K562 (cell line): ENCODE measurements around the gene NUDT14. TPM values are rescaled to one million over a fixed set of nuclear protein-coding genes. Genes with fewer than 3 reads are reported as not detected.

ENCODE experiments used
- ATAC-seq: fragments of 200-7000 bp; cut with Tn5 transposase; 3 replicates; pipeline ENCODE4 v1.9.1; 2020; ENCODE audit warnings: moderate library complexity
- BruUV-seq: library from RNA; stranded (reverse); fragments of 400-500 nt; replicated peaks from 2 replicates; lab custom pipeline; 2021; lab: Mats Ljungman, UMichigan
- CTCF ChIA-PET: fragments of 300-600 bp; formaldehyde crosslinking; extraction: SDS; loops from one replicate; lab custom pipeline; 2021; ENCODE audit warnings: low intra/inter-chr PET ratio; lab: Yijun Ruan, JAX
- POLR2A ChIA-PET: fragments of 300-600, 350-650 bp; sonication (Branson Sonifier 250); formaldehyde crosslinking; extraction: SDS; loops from one replicate; lab custom pipeline; 2021; ENCODE audit warnings: antibody characterized with exemption, inconsistent platforms; lab: Yijun Ruan, JAX
- DNase-seq, 4 experiments: peaks; one replicate each; pipeline versions ENCODE4 v3.0.0 to v3.0.0-alpha.2; 2011 to 2018; ENCODE audit warnings: low spot score in 3 of 4, mixed read lengths in 3 of 4; ENCODE audit errors: extremely low read depth in 1 of 4
- FAIRE-seq: peaks from 2 replicates; lab custom pipeline; 2011; peaks lifted over from hg19 to GRCh38; lab: Jason Lieb, UNC
- H2AFZ ChIP-seq: 2 replicates; pipeline ENCODE4 v1.6.0; 2011; ENCODE audit warnings: low read depth, low read length, control low read depth, inconsistent platforms
- H3K27ac ChIP-seq: fragments of 200-600 bp; 3 replicates; pipeline ENCODE4 v1.8.0; 2011; ENCODE audit warnings: low read depth, mild to moderate bottlenecking, control low read depth, inconsistent platforms, low read length, moderate library complexity, mixed read lengths; ENCODE audit errors: extremely low read depth
- H3K27me3 ChIP-seq, 2 experiments: fragments of 300-600 bp in 1 of 2; 2 replicates in 1 of 2; 3 replicates in 1 of 2; pipeline versions ENCODE4 v1.6.0 to v1.8.0; 2011; ENCODE audit warnings: inconsistent platforms in 2 of 2, low read length in 2 of 2, mild to moderate bottlenecking in 1 of 2, mixed read lengths in 1 of 2, moderate library complexity in 1 of 2; ENCODE audit not compliant: control insufficient read depth in 2 of 2, insufficient read depth in 2 of 2
- H3K36me3 ChIP-seq: fragments of 300-600 bp; 3 replicates; pipeline ENCODE4 v1.8.0; 2011; ENCODE audit warnings: mild to moderate bottlenecking, low read length, inconsistent platforms; ENCODE audit not compliant: control insufficient read depth, insufficient read depth
- H3K4me1 ChIP-seq, 2 experiments: fragments of 200-600 bp in 1 of 2; replicated peaks in 1 of 2; 2 replicates in 1 of 2; 3 replicates in 1 of 2; pipeline versions ENCODE4 v1.5.1 to v1.8.0; 2011; ENCODE audit warnings: inconsistent platforms in 2 of 2, low read length in 2 of 2, mild to moderate bottlenecking in 1 of 2, mixed read lengths in 1 of 2, moderate library complexity in 1 of 2; ENCODE audit not compliant: control insufficient read depth in 2 of 2, insufficient read depth in 2 of 2
- H3K4me2 ChIP-seq: 2 replicates; pipeline ENCODE4 v1.6.1; 2011; ENCODE audit warnings: low read length, control low read depth, inconsistent platforms, mixed read lengths; ENCODE audit not compliant: insufficient read depth
- H3K4me3 ChIP-seq: fragments of 200-600 bp; sonication (generic), shearing (Covaris generic); 2 replicates; pipeline ENCODE4 v1.5.1; 2016; ENCODE audit warnings: control low read depth, inconsistent platforms
- H3K79me2 ChIP-seq: fragments of 200-600 bp; 3 replicates; pipeline ENCODE4 v1.8.0; 2011; ENCODE audit warnings: low read length, inconsistent platforms; ENCODE audit not compliant: control insufficient read depth, insufficient read depth
- H3K9ac ChIP-seq, 2 experiments: 2 replicates each; pipeline versions ENCODE4 v1.6.0 to v1.6.1; 2011; ENCODE audit warnings: low read depth in 2 of 2, low read length in 2 of 2, control low read depth in 1 of 2, inconsistent platforms in 1 of 2, mild to moderate bottlenecking in 1 of 2, mixed read lengths in 1 of 2; ENCODE audit not compliant: insufficient read depth in 1 of 2
- H3K9me1 ChIP-seq: one replicate; pipeline ENCODE4 v1.6.0; 2011; ENCODE audit warnings: inconsistent platforms, mild to moderate bottlenecking, low read length, moderate library complexity; ENCODE audit not compliant: control insufficient read depth, insufficient read depth
- H3K9me3 ChIP-seq: replicated peaks from 2 replicates; pipeline ENCODE4 v1.5.1; 2011; ENCODE audit warnings: low read depth, low read length, inconsistent platforms; ENCODE audit not compliant: control insufficient read depth, insufficient read depth
- H4K20me1 ChIP-seq: replicated peaks from 2 replicates; pipeline ENCODE4 v1.6.1; 2011; ENCODE audit warnings: low read length, inconsistent platforms, mixed read lengths; ENCODE audit not compliant: control insufficient read depth, insufficient read depth
- ATF3 ChIP-seq, 2 experiments: fragments of 450-650 bp in 1 of 2; sonication (generic) in 1 of 2; formaldehyde crosslinking in 1 of 2; IDR thresholded peaks in 1 of 2; conservative IDR thresholded peaks in 1 of 2; 2 replicates each; pipeline versions ENCODE4 v1.6.1 to v1.8.1; 2016 to 2023; ENCODE audit warnings: mild to moderate bottlenecking in 2 of 2, moderate library complexity in 2 of 2, inconsistent platforms in 1 of 2, missing genetic modification reagents in 1 of 2
- CEBPG ChIP-seq, 3 experiments: fragments of 200-800 bp in 1 of 3; sonication (Bioruptor generic) in 1 of 3; sonication (generic) in 1 of 3; formaldehyde crosslinking in 1 of 3; IDR thresholded peaks in 2 of 3; conservative IDR thresholded peaks in 1 of 3; 2 replicates each; pipeline versions ENCODE4 v1.6.1 to v1.8.0; 2016 to 2022; ENCODE audit warnings: missing compliant biosample characterization in 2 of 3, missing genetic modification characterization in 2 of 3, mild to moderate bottlenecking in 1 of 3, missing genetic modification reagents in 1 of 3
- HDAC8 ChIP-seq: fragments of 450-650 bp; IDR thresholded peaks from 2 replicates; pipeline ENCODE4 v1.6.1; 2016; ENCODE audit warnings: mild to moderate bottlenecking, missing genetic modification characterization, moderate library complexity, missing compliant biosample characterization
- LCOR ChIP-seq: sonication (generic); formaldehyde crosslinking; IDR thresholded peaks from 2 replicates; pipeline ENCODE4 v1.8.0; 2022; ENCODE audit warnings: mild to moderate bottlenecking, missing genetic modification reagents
- MXD1 ChIP-seq: fragments of 250-450 bp; sonication (Bioruptor Pico); IDR thresholded peaks from 2 replicates; pipeline ENCODE4 v1.8.0; 2021; ENCODE audit warnings: borderline replicate concordance, mild to moderate bottlenecking, moderate library complexity; ENCODE audit not compliant: poor library complexity, severe bottlenecking
- SUPT5H ChIP-seq: fragments of 450-650 bp; IDR thresholded peaks from 2 replicates; pipeline ENCODE4 v1.6.1; 2016
- ZC3H4 ChIP-seq: sonication (generic); formaldehyde crosslinking; IDR thresholded peaks from 2 replicates; pipeline ENCODE4 v1.9.0; 2021; ENCODE audit warnings: missing genetic modification reagents, borderline replicate concordance
- ZNF740 ChIP-seq, 3 experiments: fragments of 200-800 bp in 1 of 3; sonication (Bioruptor generic) in 1 of 3; sonication (generic) in 1 of 3; formaldehyde crosslinking in 1 of 3; IDR thresholded peaks; 2 replicates each; pipeline versions ENCODE4 v1.6.1 to v1.8.0; 2016 to 2022; ENCODE audit warnings: mild to moderate bottlenecking in 2 of 3, missing compliant biosample characterization in 2 of 3, missing genetic modification characterization in 2 of 3, missing genetic modification reagents in 1 of 3
- WGBS: fragments of 100-300 bp; shearing (Covaris generic); methylation state at CpG from one replicate; pipeline ENCODE4 v1.1.6; 2016; ENCODE audit warnings: low coverage, mixed read lengths; ENCODE audit not compliant: insufficient coverage; ENCODE audit errors: missing lambda C conversion rate; 5-methylcytosine and 5-hydroxymethylcytosine counted together
- in situ Hi-C: fragments of 300-500 bp; cut with MboI; formaldehyde crosslinking; loops from 4 replicates; pipeline ENCODE4 v1.15.0; 2018; ENCODE audit warnings: inconsistent platforms, mixed read lengths
- intact Hi-C: fragments of 100-400 bp; cut with micrococcal nuclease; formaldehyde crosslinking; loops from 2 replicates; pipeline ENCODE4 v1.14.2; 2022
- polyA plus RNA-seq, 8 experiments: library from polyadenylated mRNA; depleted of rRNA in 4 of 8; stranded (reverse) in 5 of 8; unstranded in 3 of 8; fragments of >200 nt; fragmentation: Nextera tagmentation in 2 of 8; fragmentation: Illumina TruSeq in 1 of 8; extraction: Ambion mirVana in 2 of 8; extraction: Trizol in 1 of 8; gene quantifications; 2 replicates each; pipeline versions ENCODE4 v1.2.1 to v1.2.3, GENCODE V29; 2011 to 2014; ENCODE audit warnings: inconsistent platforms in 1 of 8, missing spikeins in 1 of 8
- total RNA-seq, 7 experiments: library from RNA; depleted of rRNA in 6 of 7; stranded (reverse); fragments of >200 nt in 6 of 7; fragmentation: Illumina TruSeq in 2 of 7; extraction: Trizol in 2 of 7; gene quantifications; 2 replicates each; pipeline versions ENCODE4 v1.2.1 to v1.2.3, GENCODE V29; 2011 to 2021; ENCODE audit warnings: low replicate concordance in 1 of 7
- TF ChIP-seq, protein P1 (sequence below): sonication (generic); formaldehyde crosslinking; IDR thresholded peaks from 2 replicates; pipeline ENCODE4 v1.8.0; 2022; ENCODE audit warnings: mild to moderate bottlenecking, missing genetic modification reagents, borderline replicate concordance
- TF ChIP-seq, protein P2 (sequence below), 2 experiments: fragments of 450-650 bp; conservative IDR thresholded peaks; 2 replicates each; pipeline ENCODE4 v1.6.1; 2017; ENCODE audit warnings: mild to moderate bottlenecking in 2 of 2, moderate library complexity in 2 of 2

The NUDT14 gene
- total and polyA plus RNA-seq, 9 of the 15 experiments (the other 6 are each of a cell fraction or from before 2014, with no cell fraction given) = 0.14 to 16.3 (median 8.2) TPM

DNA sequence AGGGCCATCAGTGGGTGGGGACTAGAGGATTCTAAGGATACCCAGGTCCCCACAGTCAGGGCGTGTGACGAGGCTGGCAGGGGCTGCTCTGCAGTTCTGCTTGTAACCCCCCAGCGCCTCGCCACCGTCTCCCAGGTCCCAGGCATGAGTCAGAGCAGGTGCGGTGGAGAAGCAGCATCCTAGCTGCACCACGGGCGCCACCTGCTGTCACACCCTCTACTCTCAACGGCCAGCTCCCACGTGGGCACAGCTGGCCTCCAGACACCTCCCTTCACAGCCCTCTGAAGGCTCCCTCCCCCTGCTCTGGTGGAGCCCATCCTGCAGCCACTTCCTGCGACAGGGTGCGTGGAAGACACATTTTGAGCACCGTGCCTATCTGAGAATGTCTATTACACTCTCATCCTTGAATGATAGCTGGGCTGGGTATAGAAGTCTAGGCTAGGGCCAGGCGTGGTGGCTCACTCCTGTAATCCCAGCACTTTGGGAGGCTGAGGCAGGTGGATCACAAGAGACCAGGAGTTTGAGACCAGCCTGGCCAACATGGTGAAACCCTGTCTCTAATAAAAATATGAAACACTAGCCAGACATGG lies 6.9 kb upstream of the NUDT14 start (continued):
- TF ChIP-seq MXD1 (no peak), ZNF740 (CRISPR knock-in tag; IDR thresholded peaks at IDR 0.05) (no peak), ZNF740 (tag; IDR thresholded peaks at IDR 0.05) (no peak)

DNA sequence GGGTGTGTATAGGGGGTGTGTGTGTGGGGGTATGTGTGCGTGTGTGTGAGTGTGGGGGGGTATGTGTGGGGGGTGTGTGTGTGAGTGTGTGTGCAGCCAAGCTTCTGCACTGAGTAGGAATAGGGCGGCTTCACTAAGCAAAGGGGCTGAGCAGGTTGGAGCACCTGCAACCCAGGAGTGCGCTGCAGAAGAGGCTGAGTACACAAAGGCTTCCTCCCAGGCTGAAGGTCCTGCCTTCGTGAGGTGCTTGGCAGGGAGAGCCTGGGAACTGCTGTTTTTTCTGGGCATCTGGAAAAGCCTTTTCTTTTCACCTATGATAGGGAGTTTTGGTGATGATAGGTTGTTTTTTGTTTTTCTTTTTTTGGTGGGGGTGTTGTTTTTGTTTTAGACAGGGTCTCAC lies 6.0 kb upstream of the NUDT14 start:
- POLR2A ChIA-PET = no interaction called here
- no peak for DNase-seq
- TF ChIP-seq, protein P1, sequence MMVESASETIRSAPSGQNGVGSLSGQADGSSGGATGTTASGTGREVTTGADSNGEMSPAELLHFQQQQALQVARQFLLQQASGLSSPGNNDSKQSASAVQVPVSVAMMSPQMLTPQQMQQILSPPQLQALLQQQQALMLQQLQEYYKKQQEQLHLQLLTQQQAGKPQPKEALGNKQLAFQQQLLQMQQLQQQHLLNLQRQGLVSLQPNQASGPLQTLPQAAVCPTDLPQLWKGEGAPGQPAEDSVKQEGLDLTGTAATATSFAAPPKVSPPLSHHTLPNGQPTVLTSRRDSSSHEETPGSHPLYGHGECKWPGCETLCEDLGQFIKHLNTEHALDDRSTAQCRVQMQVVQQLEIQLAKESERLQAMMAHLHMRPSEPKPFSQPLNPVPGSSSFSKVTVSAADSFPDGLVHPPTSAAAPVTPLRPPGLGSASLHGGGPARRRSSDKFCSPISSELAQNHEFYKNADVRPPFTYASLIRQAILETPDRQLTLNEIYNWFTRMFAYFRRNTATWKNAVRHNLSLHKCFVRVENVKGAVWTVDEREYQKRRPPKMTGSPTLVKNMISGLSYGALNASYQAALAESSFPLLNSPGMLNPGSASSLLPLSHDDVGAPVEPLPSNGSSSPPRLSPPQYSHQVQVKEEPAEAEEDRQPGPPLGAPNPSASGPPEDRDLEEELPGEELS (CRISPR knock-in tag) = no peak
- TF ChIP-seq ATF3 (IDR thresholded peaks at IDR 0.05) (no peak), ATF3 (CRISPR knock-in tag; conservative IDR thresholded peaks at IDR 0.05) (no peak), HDAC8 (tag) (no peak), ZC3H4 (CRISPR knock-in tag) (no peak), LCOR (CRISPR knock-in tag) (no peak), SUPT5H (no peak), CEBPG (CRISPR knock-in tag; IDR thresholded peaks at IDR 0.05) (no peak), CEBPG (tag; conservative IDR thresholded peaks at IDR 0.05 in 1 of 2, IDR thresholded peaks at IDR 0.05 in 1 of 2) (no peak)
- TF ChIP-seq, protein P2, sequence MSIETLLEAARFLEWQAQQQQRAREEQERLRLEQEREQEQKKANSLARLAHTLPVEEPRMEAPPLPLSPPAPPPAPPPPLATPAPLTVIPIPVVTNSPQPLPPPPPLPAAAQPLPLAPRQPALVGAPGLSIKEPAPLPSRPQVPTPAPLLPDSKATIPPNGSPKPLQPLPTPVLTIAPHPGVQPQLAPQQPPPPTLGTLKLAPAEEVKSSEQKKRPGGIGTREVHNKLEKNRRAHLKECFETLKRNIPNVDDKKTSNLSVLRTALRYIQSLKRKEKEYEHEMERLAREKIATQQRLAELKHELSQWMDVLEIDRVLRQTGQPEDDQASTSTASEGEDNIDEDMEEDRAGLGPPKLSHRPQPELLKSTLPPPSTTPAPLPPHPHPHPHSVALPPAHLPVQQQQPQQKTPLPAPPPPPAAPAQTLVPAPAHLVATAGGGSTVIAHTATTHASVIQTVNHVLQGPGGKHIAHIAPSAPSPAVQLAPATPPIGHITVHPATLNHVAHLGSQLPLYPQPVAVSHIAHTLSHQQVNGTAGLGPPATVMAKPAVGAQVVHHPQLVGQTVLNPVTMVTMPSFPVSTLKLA (conservative IDR thresholded peaks at IDR 0.05) = no peak

More for the DNA sequence above, 6.0 kb upstream of the NUDT14 start:
- ATAC-seq (no peak), FAIRE-seq (no peak)
- no peaks in the 10 kb centered on the region for H3K79me2 ChIP-seq
- H3K4me1 ChIP-seq = peaks cover 0 to 32% of the 10 kb centered on the region in 2 experiments; a peak in 2 of 5 replicates
- no peaks in the 10 kb centered on the region for H3K9me1 ChIP-seq
- no peak overlapping the region for H3K4me3 ChIP-seq
- no peaks in the 10 kb centered on the region for H3K36me3 ChIP-seq
- no peaks in the 10 kb centered on the region for H3K27me3 ChIP-seq
- H3K27ac ChIP-seq = no peak overlapping the region
- no peak overlapping the region for H2AFZ ChIP-seq
- no TSS peak for BruUV-seq
- 57% methylated on average over 2 of the region's 4 CpGs for WGBS
- CTCF ChIA-PET = no interaction called here
- H3K4me2 ChIP-seq = no peak overlapping the region
- no peaks in the 10 kb centered on the region; the same call in none of the 2 replicates for H3K9me3 ChIP-seq
- intact Hi-C loops = no loop called here
- H4K20me1 ChIP-seq = no peaks in the 10 kb centered on the region
- H3K9ac ChIP-seq = no peak overlapping the region
- in situ Hi-C loops = no loop called here
